GM13977 (cell line): ENCODE data around the gene WDR93.

Experiments used
- DNase-seq: peaks from one replicate; pipeline ENCODE4 v3.0.0; 2012; ENCODE audit warnings: low spot score
- CTCF ChIP-seq: IDR thresholded peaks from 2 replicates; pipeline ENCODE4 v1.5.1; 2012; ENCODE audit warnings: mild to moderate bottlenecking, control low read depth; ENCODE audit not compliant: insufficient read depth; ENCODE audit errors: extremely low read depth, missing control alignments
- in situ Hi-C: fragments of 300-500 bp; cut with MboI; formaldehyde crosslinking; loops from one replicate; pipeline ENCODE4 v1.12.0; 2022; ENCODE audit warnings: low sequenced_read_pairs, low pct_unique_long_range_greater_than_20kb, mixed read lengths, inconsistent platforms; ENCODE audit not compliant: unreplicated experiment

The WDR93 gene

GRCh38 chr15:89749526-89749925, 58.9 kb downstream of the WDR93 start:
- in situ Hi-C loops: no loop called here
- DNase-seq: no peak
- no peak for TF ChIP-seq CTCF

- in situ Hi-C loops: loop anchor here (5.0 to 10.0 kb wide), 2 partner anchors 127 to 325 kb away; no protein-coding TSS in a partner anchor
- no peak for TF ChIP-seq CTCF
- no peak for DNase-seq
Measured at GRCh38 chr15:89749951-89750559, 59.4 kb downstream of the WDR93 start.

DNA sequence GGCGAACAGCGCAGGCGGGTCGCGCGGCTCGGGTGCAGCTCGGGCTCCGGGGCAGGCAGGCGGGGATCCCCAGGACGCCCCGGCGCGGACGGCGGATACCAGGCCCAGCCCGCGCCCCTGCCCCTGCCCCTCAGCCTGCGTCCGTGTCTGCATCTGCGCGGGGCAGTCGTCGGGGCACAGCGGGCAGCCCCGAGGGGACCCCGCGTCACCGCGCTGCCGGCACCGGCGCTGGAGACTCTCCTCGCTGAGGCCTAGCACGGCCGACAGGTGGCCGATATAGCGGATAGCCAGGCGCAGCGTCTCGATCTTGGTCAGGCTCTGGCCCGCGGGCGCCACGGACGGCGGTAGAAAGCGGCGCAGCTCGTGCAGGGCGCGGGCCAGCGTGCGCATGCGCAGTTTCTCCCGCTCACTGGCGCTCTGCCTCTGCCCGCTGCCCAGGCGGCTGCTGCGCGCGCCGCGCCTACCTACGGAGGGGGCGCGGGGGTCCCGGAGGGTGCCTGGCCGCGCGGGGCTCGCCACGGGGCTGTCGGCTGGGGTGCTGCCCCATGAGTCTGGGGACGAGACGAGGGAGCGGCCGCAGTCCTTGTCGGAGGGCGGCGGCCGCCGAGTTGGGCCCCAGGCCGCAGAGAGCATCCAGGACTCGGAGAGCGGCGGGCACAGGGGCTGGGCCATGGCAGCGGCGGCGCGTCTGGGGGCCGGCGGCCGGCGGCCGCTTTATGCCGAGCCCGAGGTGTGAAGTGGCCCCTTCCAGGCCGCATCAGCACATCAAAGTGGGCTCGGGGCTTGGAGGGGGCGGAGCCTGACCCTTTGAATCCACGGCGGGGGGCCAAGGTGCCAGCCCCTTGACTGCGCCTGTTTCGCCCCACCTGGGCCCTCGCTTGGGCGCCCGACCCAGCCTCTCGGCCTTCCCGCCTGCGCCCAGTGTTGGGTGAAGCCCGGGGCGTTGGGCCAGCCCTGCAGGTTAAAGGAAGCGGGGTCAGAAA, 60.2 kb downstream of the WDR93 start, which contains the start of gene MESP1:
TSS of gene MESP1 (minus strand) at position 690 of the 983 bp plus-strand sequence. CDS start at position 672, 18 bp downstream.
- in situ Hi-C loops: loop anchor here (5.0 to 10.0 kb wide), 2 partner anchors 126 to 324 kb away; no protein-coding TSS in a partner anchor
- peak; percentile 98 for DNase-seq
- TF ChIP-seq CTCF: peak; percentile 68

DNA sequence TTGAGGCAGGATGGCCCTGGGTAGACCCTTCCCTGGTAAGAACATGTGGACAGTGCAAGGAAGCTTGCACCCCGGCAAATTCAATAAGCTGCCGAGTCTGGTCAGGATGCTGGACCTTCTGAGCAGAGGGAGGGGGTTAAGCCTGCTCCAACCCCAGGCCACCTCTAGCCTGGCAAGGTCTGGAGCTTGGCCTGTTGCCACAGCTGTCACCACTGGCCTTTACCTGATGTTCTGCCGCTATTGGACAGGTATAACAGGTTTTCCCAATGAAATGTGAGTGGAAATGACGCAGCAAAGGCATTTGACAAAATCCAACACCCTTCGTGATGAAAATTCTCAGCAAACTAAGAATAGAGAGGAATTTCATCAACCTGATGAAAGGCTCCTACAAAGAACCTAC, 61.1 kb downstream of the WDR93 start:
- TF ChIP-seq CTCF: no peak
- in situ Hi-C loops: loop anchor here (5.0 to 10.0 kb wide), 2 partner anchors 126 to 323 kb away; no protein-coding TSS in a partner anchor
- no peak for DNase-seq

DNA sequence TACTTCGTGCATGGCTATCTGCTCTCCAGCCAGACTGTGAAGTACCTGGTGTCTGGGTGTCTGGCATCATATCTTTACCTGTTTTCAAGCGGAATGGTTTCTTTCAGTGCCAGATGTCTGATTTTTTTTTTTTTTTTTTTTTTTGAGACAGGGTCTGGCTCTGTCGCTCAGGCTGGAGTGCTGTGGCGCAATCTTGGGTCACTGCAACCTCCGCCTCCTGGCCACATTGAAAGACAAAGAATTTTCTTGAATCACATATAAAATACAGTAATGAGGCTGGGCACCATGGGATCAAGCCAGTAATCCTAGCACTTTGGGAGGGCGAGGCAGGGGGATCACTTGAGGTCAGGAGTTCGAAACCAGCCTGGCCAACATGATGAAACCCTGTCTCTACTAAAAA, 63.2 kb downstream of the WDR93 start:
- TF ChIP-seq CTCF: no peak
- in situ Hi-C loops: loop anchor here (5.0 to 10.0 kb wide), 2 partner anchors 123 to 321 kb away; no protein-coding TSS in a partner anchor
- no peak for DNase-seq

DNA sequence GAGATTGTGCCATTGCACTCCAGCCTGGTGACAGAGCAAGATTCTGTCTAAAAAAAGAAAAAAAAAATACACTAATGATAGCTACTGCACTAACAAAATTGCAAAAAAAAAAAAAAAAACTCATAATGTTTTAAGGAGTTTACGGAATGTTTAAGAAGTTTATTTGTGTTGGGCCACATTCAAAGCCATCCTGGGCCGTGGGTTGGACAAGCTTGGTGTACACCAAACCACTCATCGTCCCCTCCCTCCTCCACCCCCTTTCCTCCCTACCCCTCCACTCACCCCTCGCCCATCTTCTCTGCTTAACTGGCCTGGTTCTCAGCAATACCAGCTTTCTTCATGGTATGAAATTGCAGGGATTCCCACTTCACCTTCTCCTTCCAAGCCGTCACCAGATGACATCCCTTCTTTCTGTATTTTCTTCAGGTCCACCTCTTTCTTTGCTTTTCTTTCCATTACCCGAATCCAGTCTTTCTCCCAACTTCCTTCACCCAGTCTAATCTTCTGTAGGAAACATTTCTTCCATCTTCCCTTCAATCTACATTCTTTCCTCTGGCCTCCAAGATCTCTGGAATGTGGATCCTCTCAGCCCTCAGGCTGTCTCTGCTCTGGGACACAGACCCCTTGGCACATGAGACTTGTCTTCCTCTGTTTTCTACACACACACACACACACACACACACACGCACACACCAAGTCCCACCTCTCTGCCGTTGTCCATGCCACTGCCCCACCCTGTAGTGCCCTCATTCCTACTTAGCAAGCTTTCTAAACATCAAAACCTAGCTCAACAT, 63.9 kb downstream of the WDR93 start:
- DNase-seq: no peak
- in situ Hi-C loops: loop anchor here (5.0 to 10.0 kb wide), 2 partner anchors 123 to 320 kb away; no protein-coding TSS in a partner anchor
- TF ChIP-seq CTCF: no peak
